SU-DHL-6 (cell line): ENCODE results near the gene BMP6.

Experiments used
- H2AFZ ChIP-seq: fragments of 200-600 bp; sonication (generic); 2 replicates; pipeline ENCODE4 v1.6.1; 2014; ENCODE audit warnings: low read depth, mild to moderate bottlenecking, moderate library complexity, mixed read lengths, antibody characterized with exemption, low read length; ENCODE audit not compliant: severe bottlenecking
- H3F3A ChIP-seq: fragments of 200-600 bp; shearing (Covaris generic); 2 replicates; pipeline ENCODE4 v1.6.0; 2016; ENCODE audit warnings: antibody characterized with exemption, mild to moderate bottlenecking; ENCODE audit not compliant: insufficient read depth
- H3K27ac ChIP-seq: fragments of 200-600 bp; sonication (generic); 2 replicates; pipeline ENCODE4 v1.5.1; 2016; ENCODE audit warnings: low read depth, mild to moderate bottlenecking, low read length, moderate library complexity, mixed read lengths
- H3K27me3 ChIP-seq: fragments of 200-600 bp; sonication (generic), shearing (Covaris generic); 2 replicates; pipeline ENCODE4 v1.6.0; 2014; ENCODE audit warnings: mild to moderate bottlenecking, low read length
- H3K36me3 ChIP-seq: fragments of 200-600 bp; sonication (generic); 2 replicates; pipeline ENCODE4 v1.6.1; 2014; ENCODE audit warnings: mild to moderate bottlenecking, low read length, mixed read lengths
- H3K4me2 ChIP-seq: fragments of 300-600, 200-600 bp; shearing (Covaris generic), sonication (generic); 2 replicates; pipeline ENCODE4 v1.6.0; 2014; ENCODE audit warnings: low read length, low read depth, mild to moderate bottlenecking; ENCODE audit not compliant: poor library complexity, severe bottlenecking
- H3K4me3 ChIP-seq: fragments of 200-600 bp; sonication (generic); 2 replicates; pipeline ENCODE4 v1.5.1; 2014; ENCODE audit warnings: antibody characterized with exemption, low read length, mild to moderate bottlenecking, mixed read lengths; ENCODE audit not compliant: insufficient read depth, poor library complexity, severe bottlenecking
- H3K79me2 ChIP-seq: fragments of 200-600 bp; sonication (generic); 2 replicates; pipeline ENCODE4 v1.6.1; 2014; ENCODE audit warnings: mild to moderate bottlenecking, low read length, moderate library complexity; ENCODE audit not compliant: insufficient read depth
- H3K9ac ChIP-seq: fragments of 200-600 bp; sonication (generic); 2 replicates; pipeline ENCODE4 v1.7.0; 2014; ENCODE audit warnings: mild to moderate bottlenecking, low read length
- H3K9me2 ChIP-seq: fragments of 200-600 bp; sonication (generic); replicated peaks from 2 replicates; pipeline ENCODE4 v1.6.1; 2014; ENCODE audit warnings: low read length; ENCODE audit not compliant: insufficient read depth
- H3K9me3 ChIP-seq: fragments of 200-600 bp; sonication (generic); 2 replicates; pipeline ENCODE4 v1.6.1; 2014; ENCODE audit warnings: low read length, mixed read lengths; ENCODE audit not compliant: insufficient read depth
- H4K20me1 ChIP-seq: fragments of 200-600 bp; sonication (generic); 2 replicates; pipeline ENCODE4 v1.6.1; 2014; ENCODE audit warnings: low read depth, mild to moderate bottlenecking, antibody characterized with exemption, low read length, moderate library complexity, mixed read lengths
- EZH2phosphoT487 ChIP-seq: fragments of 200-600 bp; sonication (generic), shearing (Covaris generic); conservative IDR thresholded peaks from 2 replicates; pipeline ENCODE4 v1.6.1; 2018; ENCODE audit warnings: mild to moderate bottlenecking, antibody characterized with exemption, low read length, moderate library complexity, mixed read lengths
- TF ChIP-seq, protein P1 (sequence below): fragments of 200-600 bp; sonication (generic); IDR thresholded peaks from one replicate; pipeline ENCODE4 v1.5.1; 2017; ENCODE audit warnings: antibody characterized with exemption, mild to moderate bottlenecking, low read length, moderate library complexity; ENCODE audit not compliant: insufficient read depth, poor library complexity, severe bottlenecking

BMP6 gene

DNA sequence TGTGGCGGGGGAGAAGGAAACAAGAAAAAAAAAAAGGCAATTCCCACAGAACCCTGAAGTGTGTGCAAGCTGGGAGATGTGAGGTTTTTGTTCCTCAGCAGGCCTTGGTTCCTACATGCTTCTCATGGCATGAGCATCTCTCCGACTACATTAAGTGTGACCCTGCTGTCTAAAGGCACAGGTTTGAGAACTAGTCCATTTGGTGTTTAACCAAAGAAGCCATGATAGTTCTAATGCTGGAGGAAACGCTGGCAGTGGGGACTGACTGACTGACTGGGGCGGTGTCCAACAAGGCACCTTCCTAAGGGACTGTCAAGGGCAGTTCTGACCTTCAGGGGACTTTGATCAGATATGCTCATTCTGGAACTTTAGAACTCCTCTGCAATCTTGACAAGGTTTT lies 180.8 kb downstream of the BMP6 start:
- Histone ChIP-seq H3K9ac (no peak overlapping the region), H3K27ac (no peak overlapping the region), H2AFZ (no peak overlapping the region), H3K9me3 (no peaks in the 10 kb centered on the region), H3K36me3 (peaks cover 10% of the 10 kb centered on the region), H4K20me1 (no peaks in the 10 kb centered on the region), H3F3A (peaks cover 8% of the 10 kb centered on the region; the same call in 1 of the 2 replicates), H3K4me3 (no peak overlapping the region), H3K27me3 (no peaks in the 10 kb centered on the region), H3K9me2 (no peaks in the 10 kb centered on the region), H3K79me2 (peaks cover 56% of the 10 kb centered on the region), H3K4me2 (peak overlapping the region; percentile 8)
- TF ChIP-seq, protein P1, sequence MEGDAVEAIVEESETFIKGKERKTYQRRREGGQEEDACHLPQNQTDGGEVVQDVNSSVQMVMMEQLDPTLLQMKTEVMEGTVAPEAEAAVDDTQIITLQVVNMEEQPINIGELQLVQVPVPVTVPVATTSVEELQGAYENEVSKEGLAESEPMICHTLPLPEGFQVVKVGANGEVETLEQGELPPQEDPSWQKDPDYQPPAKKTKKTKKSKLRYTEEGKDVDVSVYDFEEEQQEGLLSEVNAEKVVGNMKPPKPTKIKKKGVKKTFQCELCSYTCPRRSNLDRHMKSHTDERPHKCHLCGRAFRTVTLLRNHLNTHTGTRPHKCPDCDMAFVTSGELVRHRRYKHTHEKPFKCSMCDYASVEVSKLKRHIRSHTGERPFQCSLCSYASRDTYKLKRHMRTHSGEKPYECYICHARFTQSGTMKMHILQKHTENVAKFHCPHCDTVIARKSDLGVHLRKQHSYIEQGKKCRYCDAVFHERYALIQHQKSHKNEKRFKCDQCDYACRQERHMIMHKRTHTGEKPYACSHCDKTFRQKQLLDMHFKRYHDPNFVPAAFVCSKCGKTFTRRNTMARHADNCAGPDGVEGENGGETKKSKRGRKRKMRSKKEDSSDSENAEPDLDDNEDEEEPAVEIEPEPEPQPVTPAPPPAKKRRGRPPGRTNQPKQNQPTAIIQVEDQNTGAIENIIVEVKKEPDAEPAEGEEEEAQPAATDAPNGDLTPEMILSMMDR, result no peak
- TF ChIP-seq EZH2phosphoT487, result no peak

GRCh38 chr6:7907159-7907558 lies 181.3 kb downstream of the BMP6 start:
- Histone ChIP-seq H4K20me1 (no peaks in the 10 kb centered on the region), H3K9ac (0 out of 2 replicates have a peak overlapping the region, but pooled peaks have one; percentile 1), H3K9me2 (no peaks in the 10 kb centered on the region), H3K9me3 (no peaks in the 10 kb centered on the region), H3K27me3 (no peaks in the 10 kb centered on the region), H2AFZ (no peak overlapping the region), H3K4me3 (no peak overlapping the region), H3F3A (peaks cover 11% of the 10 kb centered on the region; the same call in 1 of the 2 replicates), H3K79me2 (peaks cover 56% of the 10 kb centered on the region), H3K4me2 (peak overlapping the region; percentile 8), H3K36me3 (peaks cover 10% of the 10 kb centered on the region; the same call in 1 of the 2 replicates), H3K27ac (no peak overlapping the region)
- TF ChIP-seq, protein P1, result no peak
- no peak for TF ChIP-seq EZH2phosphoT487

DNA sequence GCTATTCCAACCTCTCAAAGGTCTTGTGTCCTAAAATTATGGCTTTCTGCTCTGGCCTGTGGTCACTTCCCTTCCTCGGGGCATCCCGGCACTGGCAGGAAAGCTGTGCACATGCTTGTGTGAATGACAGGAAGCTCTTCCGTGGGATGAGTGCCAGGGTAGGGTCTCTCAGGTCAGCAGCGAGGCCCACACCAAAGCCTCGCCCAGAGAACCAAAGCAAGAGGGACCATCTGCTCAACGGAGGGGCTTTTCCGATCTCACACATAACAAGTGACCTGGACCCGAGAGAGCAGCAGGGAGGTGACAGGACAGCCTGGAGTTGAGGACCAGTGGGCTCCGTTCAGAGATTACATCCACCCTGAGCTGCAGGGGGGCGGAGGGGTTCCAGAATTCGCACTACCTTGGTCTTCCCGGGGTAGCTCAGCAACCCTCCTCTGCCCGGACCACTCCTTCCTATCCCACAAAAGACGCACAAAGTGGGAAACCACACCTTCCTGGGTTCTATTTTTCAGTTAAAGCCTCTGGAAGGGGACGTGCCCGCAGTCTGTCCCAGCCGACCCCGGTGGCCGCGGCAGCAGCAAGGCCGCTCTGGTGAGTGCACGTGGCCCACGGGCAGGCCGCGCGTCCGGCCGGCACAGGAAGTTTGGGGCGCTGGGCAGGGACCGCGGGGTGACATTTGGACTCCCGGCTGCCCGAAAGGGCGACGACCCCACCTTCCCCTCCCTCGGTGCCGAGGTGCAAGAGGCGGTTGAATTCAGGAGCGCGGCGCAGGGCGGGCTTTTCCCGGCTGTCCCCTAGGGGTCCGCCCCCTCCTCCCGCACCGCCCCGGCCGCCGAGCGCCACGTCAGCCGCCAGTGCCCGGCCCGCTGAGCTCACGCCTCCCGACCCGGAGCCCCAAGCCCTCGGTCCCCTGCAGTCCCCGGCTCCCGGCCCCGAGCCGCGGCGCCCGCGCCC lies 183.7 kb downstream of the BMP6 start:
- peak overlapping the region; percentile 81 for H3K4me3 ChIP-seq
- peak overlapping the region; percentile 84 for H3K4me2 ChIP-seq
- no peaks in the 10 kb centered on the region for H3K9me3 ChIP-seq
- peaks cover 54% of the 10 kb centered on the region for H3K79me2 ChIP-seq
- no peaks in the 10 kb centered on the region for H3K36me3 ChIP-seq
- peak overlapping the region; percentile 46 for H2AFZ ChIP-seq
- H3F3A ChIP-seq, result peaks cover 11% of the 10 kb centered on the region; the same call in 1 of the 2 replicates
- no peaks in the 10 kb centered on the region for H3K27me3 ChIP-seq
- peak overlapping the region; percentile 38 for H3K27ac ChIP-seq
- no peak for TF ChIP-seq EZH2phosphoT487
- TF ChIP-seq, protein P1, result no peak
- peak overlapping the region; percentile 81 for H3K9ac ChIP-seq
- no peaks in the 10 kb centered on the region for H4K20me1 ChIP-seq
- no peaks in the 10 kb centered on the region for H3K9me2 ChIP-seq
